Stimulated activated CD8-positive, alpha-beta memory T cell treated with anti-CD3 and anti-CD28 coated beads, Interleukin-15, amount 100 ng/mL, for 4 hours (primary cell): ENCODE data around the gene THSD8.
"Not testable (repeated sequence)": the region's sequence is repeated elsewhere in the genome, so short reads cannot be mapped to it uniquely, and the experiment has no call there.

Source experiments
- DNase-seq, 2 donors: peaks; one replicate each; pipeline ENCODE4 v3.0.0-alpha.2; 2020; ENCODE audit warnings: low read depth in 2 of 2

THSD8 gene

DNA sequence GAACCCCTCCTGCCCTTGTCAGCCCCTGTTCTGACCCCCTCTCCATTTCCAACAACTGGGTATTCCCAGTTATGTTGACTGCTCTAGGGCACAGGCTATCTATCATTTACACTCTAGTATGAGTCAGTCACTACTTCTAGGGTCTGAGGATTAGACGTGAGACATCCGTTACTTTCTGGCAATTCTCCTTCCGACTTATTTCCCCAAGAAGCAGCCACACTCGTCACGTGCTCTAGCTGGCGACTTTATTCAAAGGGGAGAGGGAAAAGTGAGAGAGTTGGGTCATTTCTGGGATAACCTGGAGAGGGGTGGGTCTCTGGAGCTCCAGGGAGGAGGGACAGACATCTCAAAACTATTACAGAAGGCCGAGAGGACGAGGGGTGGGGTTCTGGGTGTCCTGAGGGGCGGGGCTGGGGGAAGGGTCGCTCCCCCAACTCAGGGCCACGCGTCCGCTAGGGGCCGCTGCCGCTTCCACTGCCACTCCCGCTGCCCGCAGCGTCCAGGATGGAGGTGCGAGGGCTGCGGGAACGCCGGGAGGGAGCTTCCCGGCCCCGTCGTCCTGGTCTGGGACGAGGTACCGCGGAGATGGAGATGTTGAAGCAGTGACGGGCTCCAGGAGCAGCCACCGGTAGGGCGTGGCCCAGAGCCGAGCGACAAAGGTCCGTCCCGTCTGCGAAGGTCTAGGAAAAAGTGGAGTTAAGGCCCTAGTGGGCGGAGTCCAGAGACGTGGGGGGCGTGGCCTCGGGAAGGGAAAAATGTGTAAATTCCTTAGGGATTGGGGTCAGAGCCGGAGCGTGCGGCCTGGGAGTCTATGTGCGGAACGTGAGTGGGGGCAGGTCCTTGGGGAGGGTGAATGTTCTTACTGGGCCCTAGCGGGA is 23.6 kb downstream of the THSD8 start:
- DNase-seq, result no peak

DNA sequence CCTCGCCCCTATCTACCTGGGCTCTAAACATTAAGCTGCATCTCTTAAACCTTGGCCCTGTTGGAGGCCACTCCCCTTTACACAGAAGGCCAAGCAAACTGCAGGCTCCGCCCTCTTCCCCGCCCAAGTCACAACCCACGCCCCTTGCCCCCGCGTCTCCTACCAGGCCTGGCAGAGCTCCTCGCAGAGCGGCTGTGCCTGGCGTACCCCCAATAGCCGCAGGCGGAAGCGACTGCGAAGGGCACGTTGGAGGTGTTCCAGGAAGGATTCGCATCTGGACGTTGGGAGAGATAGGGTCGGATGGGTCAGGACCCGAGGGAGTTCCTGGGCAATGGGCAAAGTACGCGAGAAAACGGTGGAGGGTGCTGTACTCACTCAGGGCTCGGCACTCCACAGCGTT is 26.6 kb downstream of the THSD8 start:
- DNase-seq, result no peak

DNA sequence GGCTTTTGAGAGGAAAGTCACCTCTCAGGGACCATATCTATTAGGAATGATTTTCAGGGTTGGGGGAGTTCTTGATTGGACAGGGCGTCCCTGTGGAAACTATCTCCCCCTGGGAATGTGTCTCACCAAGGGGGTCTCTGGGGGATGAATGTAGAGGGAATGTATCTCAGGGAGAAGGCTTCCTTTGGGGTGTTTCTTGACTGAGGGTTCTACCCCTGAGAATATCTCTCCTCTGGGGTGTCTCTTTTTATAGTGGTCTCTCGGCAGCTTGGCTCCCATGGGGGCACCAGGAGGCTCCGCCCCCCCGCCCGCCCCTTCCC is 31.5 kb downstream of the THSD8 start:
- no peak for DNase-seq

DNA sequence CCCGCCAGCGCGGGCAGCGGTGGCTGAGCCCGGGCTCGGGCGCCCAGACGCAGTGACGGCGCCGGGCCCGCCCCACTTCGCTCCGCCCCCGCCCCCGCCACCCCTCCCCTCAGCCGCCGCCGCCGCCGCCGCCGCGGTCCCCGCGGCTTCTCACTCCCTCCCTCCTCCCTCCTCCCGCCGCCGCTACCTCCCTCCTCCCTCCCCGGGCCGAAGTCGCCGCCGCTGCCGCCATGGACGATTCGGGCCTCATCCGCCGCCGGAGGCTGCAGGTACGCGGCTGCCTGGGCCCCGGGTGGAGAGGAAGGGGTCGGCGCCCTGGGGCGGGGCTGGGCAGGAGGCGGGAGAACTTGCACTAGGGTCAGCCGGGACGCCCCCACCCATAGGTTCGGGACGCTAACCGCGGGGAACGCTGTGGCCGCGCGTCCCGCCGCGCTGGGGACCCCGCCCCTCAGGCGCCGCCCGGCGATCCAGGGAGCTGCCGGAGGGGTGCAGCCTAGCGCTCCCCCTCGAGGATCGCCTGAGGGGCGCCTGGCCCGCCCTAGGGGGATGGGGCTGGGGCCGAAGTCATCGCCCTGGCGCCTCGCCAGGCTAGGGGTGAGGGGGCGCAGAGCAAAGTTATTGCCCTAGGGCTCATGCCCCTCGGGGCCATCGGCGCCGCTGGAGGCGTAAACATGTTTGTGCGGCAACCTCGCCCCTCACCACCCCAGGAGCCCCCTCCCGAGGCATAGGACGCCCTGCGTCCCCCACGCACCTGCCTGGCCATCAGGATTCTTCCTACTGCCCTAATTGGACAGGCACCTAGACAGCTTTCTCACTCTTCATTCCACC is 32.1 kb downstream of the THSD8 start:
- DNase-seq, result peak in 1 of 2 donors; percentile 32

DNA sequence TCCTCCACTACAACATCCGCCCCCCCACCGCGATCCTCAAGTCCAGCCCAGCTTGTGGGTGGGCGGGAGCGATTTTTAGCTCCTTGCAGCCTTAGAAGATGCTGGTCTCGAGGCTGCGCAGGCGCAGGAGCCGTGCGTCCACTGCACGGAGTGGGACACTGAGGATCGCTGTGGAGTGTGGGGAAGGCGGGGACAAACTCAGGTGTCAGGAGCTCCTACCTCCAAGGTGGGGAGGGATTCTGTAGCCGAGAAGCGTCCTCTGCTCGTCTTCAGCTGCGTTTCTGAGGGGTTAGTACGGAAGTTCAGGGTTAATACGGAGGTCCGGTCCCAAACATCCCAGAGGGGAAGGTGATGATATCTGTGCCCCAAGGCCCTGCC is 32.7 kb downstream of the THSD8 start, which contains the start of gene RTBDN:
TSS of gene RTBDN (minus strand) at position 14 of the 378 bp plus-strand sequence. CDS start 4,600 bp downstream, outside the sequence.
- DNase-seq, result no peak

DNA sequence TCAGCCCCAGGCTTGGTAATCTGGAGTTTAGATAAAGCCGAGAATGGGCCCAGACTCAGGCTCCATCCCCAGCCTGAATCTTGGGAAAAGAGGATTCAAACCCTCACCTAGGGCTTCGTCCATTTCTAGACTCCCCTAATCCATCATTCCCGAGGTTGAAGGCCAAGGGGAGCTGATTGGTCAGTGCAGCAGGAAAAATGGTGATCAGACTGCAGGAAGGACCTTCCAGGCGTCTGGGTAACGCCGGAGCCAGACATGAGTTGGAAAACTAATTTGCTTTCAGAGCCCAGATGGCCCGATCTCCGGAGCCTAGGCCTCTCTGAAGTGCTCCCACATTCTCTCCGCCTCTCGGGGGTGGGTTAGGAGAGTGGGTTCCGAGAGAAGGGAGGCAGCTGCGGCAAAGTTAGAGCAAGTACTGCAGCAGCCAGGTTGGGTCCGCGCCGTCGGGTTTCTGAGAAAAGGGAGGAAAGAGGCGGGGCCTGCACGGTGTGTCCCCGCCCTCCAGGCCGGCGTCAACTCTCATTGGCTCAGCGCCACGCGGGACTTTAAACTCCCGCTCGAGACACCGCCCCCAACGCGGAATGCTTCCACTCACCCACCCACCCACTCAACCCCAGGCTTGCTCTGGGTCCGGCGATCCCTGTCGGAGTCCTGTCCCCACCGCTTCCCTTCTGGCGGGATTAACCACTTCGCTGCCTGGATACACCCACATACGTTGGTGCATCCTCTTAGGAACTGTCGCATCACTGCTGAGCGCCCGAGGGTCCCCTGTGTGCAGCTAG is 33.3 kb downstream of the THSD8 start:
- DNase-seq, result no peak

DNA sequence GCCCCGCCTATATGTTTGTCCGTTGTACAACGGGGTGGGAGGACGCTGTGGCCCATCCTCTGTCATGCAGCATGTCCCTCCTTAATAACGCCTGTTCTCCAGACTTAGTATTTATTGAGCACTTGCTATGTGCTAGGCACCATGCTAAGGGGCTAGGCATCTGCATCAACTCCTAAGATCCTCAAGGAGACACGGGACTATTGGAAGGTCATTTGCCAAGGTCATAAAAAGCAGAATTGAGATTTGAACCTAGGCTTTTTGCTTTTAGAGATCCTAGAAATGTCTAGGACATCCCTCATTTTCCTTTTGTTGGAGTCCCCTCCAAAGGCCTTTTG is 34.6 kb downstream of the THSD8 start:
- no peak for DNase-seq

DNA sequence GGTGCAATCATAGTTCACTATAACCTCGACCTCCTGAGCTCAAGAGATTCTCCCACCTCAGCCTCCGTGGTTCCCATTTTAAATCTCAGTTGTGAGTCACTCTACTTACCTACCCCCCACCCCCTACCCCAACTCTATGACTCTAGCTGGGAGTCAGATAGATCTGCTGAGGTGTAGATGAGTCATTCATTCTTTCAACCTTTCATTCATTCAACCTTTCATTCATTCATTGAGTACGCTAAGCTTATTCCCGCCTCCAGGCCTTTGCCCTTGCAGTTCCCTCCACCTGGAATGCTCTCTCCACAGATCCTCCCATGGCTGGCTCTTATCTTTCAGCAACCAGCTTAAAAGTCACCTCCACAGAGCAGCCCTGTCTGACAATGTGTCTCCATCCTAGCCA is 35.4 kb downstream of the THSD8 start:
- DNase-seq, result no peak

DNA sequence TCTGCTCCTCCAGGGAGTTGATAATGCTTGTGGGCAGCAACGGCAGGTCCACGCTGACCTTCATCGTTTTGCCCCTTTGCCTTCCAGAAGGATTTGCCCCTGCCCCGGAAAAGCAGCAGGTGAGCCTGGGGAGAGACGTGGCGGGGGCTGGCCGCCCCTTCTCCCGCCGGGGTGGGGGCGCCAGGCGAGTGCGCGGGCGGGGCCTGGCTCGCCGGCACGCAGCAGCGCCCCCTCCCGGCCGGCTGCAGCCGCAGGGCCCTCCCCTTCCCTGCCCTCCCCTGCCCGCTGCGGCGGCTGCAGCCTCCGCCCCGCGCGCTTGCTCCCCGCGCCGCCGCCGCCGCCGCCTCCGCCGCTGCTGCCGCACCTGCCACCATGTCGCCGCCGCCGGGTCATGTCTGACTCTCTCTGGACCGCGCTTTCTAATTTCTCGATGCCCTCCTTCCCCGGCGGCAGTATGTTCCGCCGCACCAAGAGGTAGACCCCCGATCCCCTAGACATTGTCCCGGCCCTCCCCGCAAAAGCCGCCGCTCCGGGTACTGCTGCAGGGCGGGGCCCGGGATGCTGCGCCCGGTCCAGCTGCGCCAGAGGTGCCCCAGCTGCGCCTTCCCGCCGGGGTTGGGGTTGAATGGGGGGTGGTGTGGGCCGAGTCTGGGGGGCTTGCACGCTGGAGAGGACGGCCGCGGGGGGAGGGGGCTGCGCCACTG is 36.5 kb downstream of the THSD8 start, which contains the start of gene MAST1:
TSS of gene MAST1 (plus strand) at position 334 of the 704 bp plus-strand sequence. CDS start at position 392, 58 bp downstream.
- no peak for DNase-seq

DNA sequence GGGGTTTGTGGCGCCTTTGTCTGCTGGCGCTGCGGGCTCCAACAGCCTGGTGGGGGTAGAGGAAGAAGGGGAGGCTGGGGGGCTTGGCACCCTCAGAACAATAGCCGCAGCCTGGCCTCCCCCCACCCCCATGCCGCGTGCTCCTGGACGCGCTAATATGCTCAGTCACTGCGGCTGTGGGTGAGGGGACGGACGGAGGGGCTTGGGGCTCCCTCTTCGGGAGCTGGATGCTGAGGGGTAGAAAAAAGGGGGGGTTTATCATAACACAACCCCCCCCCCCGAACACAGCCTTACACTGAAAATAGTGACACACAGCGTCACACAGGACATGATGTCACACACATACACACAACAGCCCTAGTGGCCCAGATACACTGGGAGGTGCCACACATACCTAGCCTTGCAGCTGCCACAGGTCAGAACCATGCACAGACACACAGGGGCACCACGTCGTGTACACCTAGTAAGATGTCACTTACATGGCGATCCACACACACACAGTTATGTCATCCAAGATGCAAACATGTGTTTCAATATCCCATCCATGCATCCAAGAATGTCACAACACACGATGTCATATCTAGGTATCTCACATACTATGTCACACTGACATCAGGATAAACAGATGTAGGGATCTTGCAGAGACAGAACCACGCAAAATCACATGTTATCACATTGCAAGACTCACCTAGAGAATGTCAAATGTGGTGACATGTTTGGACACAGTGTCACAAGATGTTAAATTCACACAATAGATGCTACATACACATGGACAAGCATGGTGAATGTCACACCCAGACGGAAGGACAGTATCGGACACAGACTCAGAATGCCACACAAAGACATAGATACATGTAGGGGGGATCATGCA is 37.3 kb downstream of the THSD8 start:
- DNase-seq, result no peak

DNA sequence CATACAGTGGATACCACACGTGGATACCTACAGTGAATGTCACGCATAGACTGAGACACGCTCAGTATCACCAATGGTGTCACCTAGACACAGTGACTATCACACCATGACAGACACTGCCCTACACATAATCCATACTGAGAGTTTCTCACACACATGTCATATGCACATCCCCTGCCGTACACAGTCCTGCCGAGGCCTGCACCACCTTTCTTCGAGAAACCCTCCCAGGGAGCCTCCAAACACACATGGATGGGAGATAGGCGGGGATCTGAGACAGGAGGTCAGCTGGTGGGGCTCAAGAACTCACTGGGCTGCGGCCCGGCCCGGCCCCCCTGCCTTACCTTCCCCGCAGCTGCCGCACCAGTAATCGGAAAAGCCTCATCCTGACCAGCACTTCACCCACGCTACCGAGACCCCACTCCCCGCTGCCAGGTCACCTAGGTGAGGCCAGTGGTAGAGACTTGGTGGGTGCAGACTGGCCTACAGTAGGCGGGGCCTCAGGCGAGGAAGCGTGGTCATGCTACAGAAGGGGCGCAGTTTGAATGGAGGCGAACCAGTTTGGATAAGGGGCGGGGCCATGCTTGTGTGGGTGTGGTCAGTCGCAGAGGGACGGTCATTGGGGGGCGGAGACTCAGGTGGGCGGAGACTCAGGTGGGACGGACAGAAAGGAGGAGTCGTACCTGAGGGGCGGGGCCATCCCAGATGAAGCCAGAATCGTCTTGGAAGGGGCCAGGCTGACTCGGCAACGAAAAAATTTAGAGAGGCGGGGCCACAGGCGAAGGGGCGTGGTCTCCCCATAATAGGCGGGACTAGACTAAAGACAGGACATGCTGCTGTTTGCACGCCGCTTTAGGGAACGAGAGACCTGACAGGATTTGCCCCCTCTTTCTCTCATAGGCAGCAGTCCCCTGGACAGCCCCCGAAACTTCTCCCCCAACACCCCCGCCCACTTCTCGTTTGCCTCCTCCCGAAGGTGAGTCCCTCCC is 38.5 kb downstream of the THSD8 start:
- no peak for DNase-seq

DNA sequence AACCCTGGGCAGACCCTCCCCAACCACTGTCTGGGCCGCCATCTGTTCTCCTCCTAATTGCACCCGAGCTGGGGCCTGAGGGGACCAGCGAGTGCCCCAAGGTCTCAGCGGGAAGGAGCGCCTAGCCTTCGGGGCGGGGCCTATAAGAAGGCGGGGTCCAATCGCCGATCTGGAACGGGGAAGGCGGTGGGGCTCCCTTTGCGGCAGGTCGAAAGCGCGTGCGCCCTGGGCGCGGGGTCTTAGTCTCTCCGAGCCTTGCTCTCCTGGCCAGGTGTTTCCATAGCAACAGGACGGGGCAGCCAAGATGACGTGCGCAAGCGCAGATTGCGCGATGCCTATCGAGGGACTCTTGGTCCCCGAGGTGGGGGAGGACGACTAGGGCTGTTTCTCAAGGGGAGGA is 39.2 kb downstream of the THSD8 start:
- no peak for DNase-seq

DNA sequence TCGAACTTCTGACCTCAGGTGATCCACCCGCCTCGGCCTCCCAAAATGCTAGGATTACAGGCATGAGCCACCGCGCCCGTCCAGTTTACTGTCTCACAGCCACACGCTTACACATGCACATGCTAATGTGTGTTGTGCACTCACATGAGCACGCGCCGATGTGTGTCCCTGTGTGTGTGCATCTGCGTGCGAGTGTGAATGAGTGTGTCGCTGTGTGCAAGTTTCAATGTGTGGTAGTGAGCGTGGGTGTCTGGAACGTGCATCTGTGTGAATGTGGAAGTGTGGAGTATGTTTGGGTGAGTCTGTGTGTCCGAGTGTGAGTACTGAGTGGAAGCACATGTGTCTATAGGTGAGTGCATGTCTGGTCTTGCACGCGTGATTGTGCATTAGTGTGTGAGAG is 40.6 kb downstream of the THSD8 start:
- no peak for DNase-seq

DNA sequence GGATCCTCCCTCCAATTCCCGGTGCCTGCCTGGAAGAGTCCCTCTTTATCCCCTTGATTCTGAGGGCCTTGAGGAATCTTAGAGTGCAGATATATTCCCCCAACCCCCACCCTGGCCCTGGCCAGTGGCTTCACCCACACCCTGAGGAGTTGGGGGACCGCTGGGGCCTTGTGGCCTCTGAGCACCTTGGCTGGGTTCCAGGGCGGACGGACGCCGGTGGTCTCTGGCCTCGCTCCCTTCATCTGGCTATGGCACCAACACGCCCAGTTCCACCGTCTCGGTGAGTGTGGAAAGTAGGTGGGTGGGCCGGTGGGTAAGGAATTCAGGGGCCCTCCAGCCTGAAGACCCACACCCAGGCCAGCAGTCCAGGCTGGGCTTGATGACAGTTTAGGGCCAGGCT is 41.5 kb downstream of the THSD8 start:
- DNase-seq, result no peak

DNA sequence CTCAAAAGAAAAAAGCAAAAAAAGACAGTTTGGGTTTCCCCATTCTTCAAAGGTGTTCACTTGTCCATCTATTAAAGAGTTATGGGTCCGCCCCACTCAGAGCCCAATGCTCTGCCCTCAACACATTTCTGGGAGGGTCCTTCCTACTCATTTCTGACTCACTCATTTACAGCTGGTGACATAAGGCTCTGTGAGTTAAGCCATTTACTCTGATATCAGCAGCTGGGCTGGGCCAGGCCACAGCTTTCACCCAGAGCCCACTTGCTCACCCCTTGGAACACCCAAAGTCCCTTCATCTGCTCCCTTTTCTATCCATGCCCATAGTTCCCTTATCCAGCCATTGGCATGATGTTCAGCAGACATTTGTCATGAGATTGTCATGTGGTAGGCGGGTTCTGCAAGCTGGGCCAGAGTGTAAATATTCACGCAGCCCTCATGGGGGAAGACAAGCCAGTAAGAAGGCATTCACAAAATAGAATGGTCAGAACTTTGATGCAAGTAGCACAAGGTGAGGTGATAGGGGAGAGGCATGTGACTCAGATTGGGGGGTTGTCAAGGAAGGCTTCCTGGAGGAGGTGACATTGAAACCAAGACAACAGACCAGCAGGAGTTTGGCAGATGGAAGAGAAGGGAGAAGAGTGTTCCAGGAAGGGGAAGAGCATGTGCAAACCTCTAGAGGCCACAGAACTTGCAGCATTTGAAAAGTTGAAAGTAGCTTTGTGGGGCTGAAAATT is 42.3 kb downstream of the THSD8 start:
- DNase-seq, result no peak

DNA sequence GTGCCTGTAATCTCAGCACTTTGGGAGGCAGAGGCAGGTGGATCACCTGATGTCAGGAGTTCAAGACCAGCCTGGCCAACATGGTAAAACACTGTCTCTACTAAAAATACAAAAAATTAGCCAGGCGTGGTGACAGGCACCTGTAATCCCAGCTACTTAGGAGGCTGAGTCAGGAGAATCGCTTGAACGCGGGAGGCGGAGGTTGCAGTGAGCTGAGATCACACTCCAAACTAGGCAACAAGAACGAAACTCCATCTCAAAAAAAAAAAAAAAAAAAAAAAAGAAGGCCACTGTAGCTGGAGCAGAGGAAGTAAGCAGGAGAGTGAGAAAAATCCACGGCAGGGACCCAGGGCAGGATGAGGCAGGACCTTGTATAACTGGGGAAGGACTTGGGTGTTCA is 44.7 kb downstream of the THSD8 start:
- not testable (repeated sequence) for DNase-seq

DNA sequence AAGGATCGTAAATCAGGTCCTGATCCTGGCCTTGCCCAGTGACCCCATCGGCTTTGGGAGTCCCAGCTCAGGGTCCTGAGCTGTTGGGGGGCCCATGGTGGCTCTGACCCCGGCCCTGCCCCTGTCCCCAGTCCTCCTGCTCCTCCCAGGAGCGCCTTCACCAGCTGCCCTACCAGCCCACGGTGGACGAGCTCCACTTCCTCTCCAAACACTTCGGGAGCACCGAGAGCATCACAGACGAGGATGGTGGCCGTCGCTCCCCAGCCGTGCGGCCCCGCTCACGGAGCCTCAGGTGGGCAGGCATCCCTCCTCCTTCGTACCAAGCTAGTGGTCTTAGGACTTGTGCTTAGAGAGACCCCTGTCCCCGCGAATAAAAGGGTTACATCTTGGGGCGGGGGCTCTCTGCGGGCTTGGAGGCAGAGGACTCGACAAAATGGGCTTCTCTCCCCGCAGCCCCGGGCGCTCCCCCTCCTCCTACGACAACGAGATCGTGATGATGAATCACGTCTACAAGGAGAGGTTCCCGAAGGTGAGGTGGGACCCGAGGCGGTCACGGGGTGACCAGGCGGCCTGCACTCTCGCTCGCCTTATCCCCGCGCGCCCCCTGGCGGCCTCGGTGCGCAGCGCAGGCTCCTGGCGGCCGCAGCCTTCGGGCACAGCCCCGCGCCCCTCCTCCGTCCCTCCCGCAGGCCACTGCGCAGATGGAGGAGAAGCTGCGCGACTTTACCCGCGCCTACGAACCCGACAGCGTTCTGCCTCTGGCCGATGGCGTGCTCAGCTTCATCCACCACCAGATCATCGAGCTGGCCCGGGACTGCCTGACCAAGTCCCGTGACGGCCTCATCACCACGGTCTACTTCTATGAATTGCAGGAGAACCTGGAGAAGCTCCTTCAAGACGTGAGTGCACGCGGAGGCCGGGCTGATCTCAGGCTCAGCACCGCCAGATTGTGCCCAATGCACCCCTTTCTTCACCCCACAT is 45.6 kb downstream of the THSD8 start:
- DNase-seq, result peak; percentile 66 to 68
